Testis (tissue), 3 donors: ENCODE data around the gene FLT4. TPM values are rescaled to one million over a fixed set of nuclear protein-coding genes. Genes with fewer than 3 reads are reported as not detected.

Experiments used
- DNase-seq: peaks from one replicate; pipeline ENCODE4 v3.0.0-alpha.2; 2019
- H3K27ac ChIP-seq, 2 donors: fragments of 200-600 bp; sonication (generic); one replicate each; pipeline ENCODE4 v1.5.1; 2019
- H3K27me3 ChIP-seq: fragments of 200-600 bp; sonication (generic); one replicate; pipeline ENCODE4 v1.5.1; 2019
- H3K36me3 ChIP-seq: fragments of 200-600 bp; sonication (generic); one replicate; pipeline ENCODE4 v1.5.1; 2017; ENCODE audit warnings: low read depth; ENCODE audit errors: missing control alignments
- H3K4me1 ChIP-seq: fragments of 200-600 bp; sonication (generic); one replicate; pipeline ENCODE4 v1.5.1; 2019
- H3K4me3 ChIP-seq, 2 donors: fragments of 200-600 bp; sonication (generic); one replicate each; pipeline ENCODE4 v1.5.1; 2017 to 2019
- H3K9me3 ChIP-seq: fragments of 200-600 bp; sonication (generic); one replicate; pipeline ENCODE4 v1.5.1; 2017
- POLR2A ChIP-seq: fragments of 450-650 bp; IDR thresholded peaks from one replicate; pipeline ENCODE4 v1.6.1; 2017; ENCODE audit warnings: antibody characterized with exemption, mild to moderate bottlenecking, moderate library complexity
- WGBS, 2 donors: methylation state at CpG; one replicate each; pipeline ENCODE4 v1.1.5; 2018; 5-methylcytosine and 5-hydroxymethylcytosine counted together
- intact Hi-C: fragments of 100-400 bp; cut with DNase I; formaldehyde crosslinking; loops from one replicate; pipeline ENCODE4 v1.15.1; 2023; ENCODE audit warnings: low total_unique reads
- polyA plus RNA-seq: library from polyadenylated mRNA; stranded (reverse); fragments of 350-450 nt; fragmentation: Illumina TruSeq; extraction: RNeasy Lipid Tissue Mini Kit (QIAGEN cat#74804); gene quantifications from one replicate; pipeline ENCODE4 v1.2.3, GENCODE V29; 2014; ENCODE audit warnings: low read depth, low replicate concordance; ENCODE audit not compliant: insufficient read depth
- total RNA-seq, 2 donors: library from RNA; depleted of rRNA; stranded (reverse); fragments of >200 nt; gene quantifications; one replicate each; pipeline ENCODE4 v1.2.3, GENCODE V29; 2016
- TF ChIP-seq, protein P1 (sequence below), 3 experiments: fragments of 450-650 bp in 2 of 3; fragments of 200-600 bp in 1 of 3; sonication (generic) in 1 of 3; IDR thresholded peaks; one replicate each; pipeline ENCODE4 v1.5.1; 2016 to 2019; ENCODE audit warnings: antibody characterized with exemption in 3 of 3, mild to moderate bottlenecking in 2 of 3, moderate library complexity in 1 of 3

FLT4 gene
- total and polyA plus RNA-seq, 3 donors from 2014 or later = 11.9 to 24.2 (median 23.5) TPM

DNA sequence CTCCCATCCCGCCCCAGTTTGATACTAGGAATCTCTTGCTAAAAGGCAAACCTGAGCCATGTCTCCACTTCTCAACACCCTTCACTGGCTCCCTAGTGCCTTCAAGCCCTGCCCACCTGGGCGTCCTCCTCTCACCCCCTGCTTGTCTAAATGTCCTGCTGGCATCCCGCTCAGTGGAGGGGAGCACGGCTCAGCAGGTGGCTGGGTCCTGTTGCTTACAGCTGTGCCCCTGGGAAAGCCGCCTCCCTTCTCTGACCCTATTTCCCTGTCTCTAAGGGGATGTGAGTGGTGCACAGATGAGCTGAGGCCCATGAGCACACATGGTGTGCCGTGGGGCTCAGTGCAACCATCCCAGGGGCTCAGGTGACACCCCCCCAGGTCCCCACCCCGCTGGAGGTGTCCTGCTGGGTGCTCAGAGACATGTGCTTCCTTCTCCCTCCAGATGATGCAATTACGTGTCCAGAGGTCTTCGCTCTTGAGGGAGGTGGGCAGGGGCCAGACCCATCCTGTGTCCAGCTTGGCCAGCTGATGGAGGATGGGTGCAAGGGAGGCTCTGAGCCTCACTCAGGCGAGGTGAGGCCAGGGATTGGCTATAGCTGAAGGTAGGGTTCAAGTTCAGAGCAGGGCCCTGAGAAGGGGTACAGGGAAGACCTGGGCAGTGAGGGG lies 24.1 kb downstream of the FLT4 start:
- no peak for DNase-seq
- H3K4me1 ChIP-seq = no peaks in the 10 kb centered on the region
- no peaks in the 10 kb centered on the region for H3K36me3 ChIP-seq
- 79 to 91% methylated on average over 4 to 10 of the region's 10 CpGs for WGBS, 2 donors
- TF ChIP-seq, protein P1, sequence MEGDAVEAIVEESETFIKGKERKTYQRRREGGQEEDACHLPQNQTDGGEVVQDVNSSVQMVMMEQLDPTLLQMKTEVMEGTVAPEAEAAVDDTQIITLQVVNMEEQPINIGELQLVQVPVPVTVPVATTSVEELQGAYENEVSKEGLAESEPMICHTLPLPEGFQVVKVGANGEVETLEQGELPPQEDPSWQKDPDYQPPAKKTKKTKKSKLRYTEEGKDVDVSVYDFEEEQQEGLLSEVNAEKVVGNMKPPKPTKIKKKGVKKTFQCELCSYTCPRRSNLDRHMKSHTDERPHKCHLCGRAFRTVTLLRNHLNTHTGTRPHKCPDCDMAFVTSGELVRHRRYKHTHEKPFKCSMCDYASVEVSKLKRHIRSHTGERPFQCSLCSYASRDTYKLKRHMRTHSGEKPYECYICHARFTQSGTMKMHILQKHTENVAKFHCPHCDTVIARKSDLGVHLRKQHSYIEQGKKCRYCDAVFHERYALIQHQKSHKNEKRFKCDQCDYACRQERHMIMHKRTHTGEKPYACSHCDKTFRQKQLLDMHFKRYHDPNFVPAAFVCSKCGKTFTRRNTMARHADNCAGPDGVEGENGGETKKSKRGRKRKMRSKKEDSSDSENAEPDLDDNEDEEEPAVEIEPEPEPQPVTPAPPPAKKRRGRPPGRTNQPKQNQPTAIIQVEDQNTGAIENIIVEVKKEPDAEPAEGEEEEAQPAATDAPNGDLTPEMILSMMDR (IDR thresholded peaks at IDR 0.05) = no peak
- no peak for TF ChIP-seq POLR2A
- no peak overlapping the region for H3K27ac ChIP-seq
- H3K9me3 ChIP-seq = no peaks in the 10 kb centered on the region
- no peak overlapping the region for H3K4me3 ChIP-seq
- intact Hi-C loops = no loop called here
- no peaks in the 10 kb centered on the region for H3K27me3 ChIP-seq

- H3K27ac ChIP-seq = no peak overlapping the region
Measured at GRCh38 chr5:180624587-180624986, 24.8 kb downstream of the FLT4 start.

GRCh38 chr5:180623844-180624243 lies 25.6 kb downstream of the FLT4 start:
- H3K4me1 ChIP-seq = no peaks in the 10 kb centered on the region
- no peak overlapping the region for H3K4me3 ChIP-seq
- no peaks in the 10 kb centered on the region for H3K36me3 ChIP-seq
- no peak for TF ChIP-seq POLR2A
- TF ChIP-seq, protein P1 (IDR thresholded peaks at IDR 0.05) = no peak
- H3K27ac ChIP-seq = no peak overlapping the region
- 81 to 91% methylated on average over 15 of the region's 15 CpGs for WGBS, 2 donors
- intact Hi-C loops = no loop called here
- no peaks in the 10 kb centered on the region for H3K27me3 ChIP-seq
- no peaks in the 10 kb centered on the region for H3K9me3 ChIP-seq
- no peak for DNase-seq

More at GRCh38 chr5:180624587-180624986, 24.8 kb downstream of the FLT4 start:
- 45 to 52% methylated on average over 4 to 5 of the region's 5 CpGs for WGBS, 2 donors
- no peaks in the 10 kb centered on the region for H3K36me3 ChIP-seq
- H3K9me3 ChIP-seq = no peaks in the 10 kb centered on the region
- H3K4me3 ChIP-seq = no peak overlapping the region
- no peaks in the 10 kb centered on the region for H3K4me1 ChIP-seq
- DNase-seq = no peak
- H3K27me3 ChIP-seq = no peaks in the 10 kb centered on the region
- TF ChIP-seq, protein P1 (IDR thresholded peaks at IDR 0.05) = no peak
- no peak for TF ChIP-seq POLR2A
- intact Hi-C loops = no loop called here

GRCh38 chr5:180623411-180623834 lies 26.0 kb downstream of the FLT4 start:
- Histone ChIP-seq H3K36me3 (no peaks in the 10 kb centered on the region), H3K9me3 (no peaks in the 10 kb centered on the region), H3K27ac (no peak overlapping the region), H3K27me3 (no peaks in the 10 kb centered on the region), H3K4me3 (no peak overlapping the region), H3K4me1 (no peaks in the 10 kb centered on the region)
- TF ChIP-seq POLR2A = no peak
- TF ChIP-seq, protein P1 (IDR thresholded peaks at IDR 0.05) = no peak
- DNase-seq = no peak
- WGBS, 2 donors = 79 to 85% methylated on average over 3 to 10 of the region's 10 CpGs
- intact Hi-C loops = no loop called here

GRCh38 chr5:180622910-180623309 lies 26.5 kb downstream of the FLT4 start:
- TF ChIP-seq POLR2A = no peak
- TF ChIP-seq, protein P1 (IDR thresholded peaks at IDR 0.05) = no peak
- intact Hi-C loops = no loop called here
- Histone ChIP-seq H3K27ac (no peak overlapping the region), H3K27me3 (no peaks in the 10 kb centered on the region), H3K4me1 (no peaks in the 10 kb centered on the region), H3K36me3 (no peaks in the 10 kb centered on the region), H3K4me3 (no peak overlapping the region), H3K9me3 (no peaks in the 10 kb centered on the region)
- WGBS, 2 donors = 91 to 94% methylated on average over 6 of the region's 6 CpGs
- DNase-seq = no peak
